HG03066 (cell line): ENCODE data around the gene ZFP42.
"Not testable (repeated sequence)": the region's sequence is repeated elsewhere in the genome, so short reads cannot be mapped to it uniquely, and the experiment has no call there.

Source experiments
- ATAC-seq: cut with Tn5 transposase; IDR thresholded peaks from one replicate; pipeline ENCODE4 v1.9.1; 2021; ENCODE audit warnings: low read depth; ENCODE audit not compliant: unreplicated experiment

The ZFP42 gene

DNA sequence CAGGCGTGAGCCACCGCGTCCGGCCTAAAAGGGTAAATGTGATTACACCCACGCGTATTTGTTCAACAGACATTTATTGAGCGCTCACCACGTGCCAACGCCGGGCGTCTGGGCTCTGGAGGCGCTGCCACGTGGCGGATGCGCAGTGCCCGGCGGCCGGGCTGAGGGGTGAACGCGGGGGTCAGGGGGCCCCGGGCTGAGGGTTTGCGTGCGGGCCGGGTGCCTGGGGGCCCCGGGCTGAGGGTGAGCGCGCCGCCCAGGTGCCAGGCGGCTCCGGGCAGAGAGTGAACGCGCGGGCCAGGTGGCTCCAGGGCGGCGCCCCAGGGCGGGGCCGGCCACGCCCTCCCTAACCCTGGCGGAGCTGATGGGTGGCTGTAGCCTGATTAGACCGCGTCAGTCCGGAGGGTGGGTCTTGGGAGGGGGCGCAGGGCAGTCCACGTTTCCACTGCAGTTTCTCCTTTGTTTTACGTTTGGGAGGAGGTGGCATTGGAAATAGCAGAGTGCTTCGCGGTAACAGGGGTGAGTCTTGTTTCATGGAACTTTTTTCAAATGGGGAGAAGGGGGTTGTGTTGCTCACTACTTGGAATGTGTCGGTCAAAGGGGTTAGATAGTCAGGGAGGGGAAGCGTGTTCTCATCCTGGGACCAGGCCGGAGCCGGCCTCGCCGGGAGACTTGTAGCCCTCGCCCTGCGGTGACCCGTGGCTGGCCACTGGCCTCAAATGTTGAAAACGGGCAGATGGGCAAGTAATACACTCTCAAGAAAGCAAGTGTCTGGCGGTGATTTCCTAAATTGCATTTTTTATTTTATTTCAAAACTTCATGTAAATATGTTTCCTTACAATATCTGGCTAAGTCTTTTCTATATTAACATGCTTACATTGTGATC is at the start of gene ZFP42:
Gene ZFP42 (plus strand): TSS at position 450 of the 886 bp plus-strand sequence. CDS start 7,037 bp downstream, outside the sequence.
- no peak for ATAC-seq

DNA sequence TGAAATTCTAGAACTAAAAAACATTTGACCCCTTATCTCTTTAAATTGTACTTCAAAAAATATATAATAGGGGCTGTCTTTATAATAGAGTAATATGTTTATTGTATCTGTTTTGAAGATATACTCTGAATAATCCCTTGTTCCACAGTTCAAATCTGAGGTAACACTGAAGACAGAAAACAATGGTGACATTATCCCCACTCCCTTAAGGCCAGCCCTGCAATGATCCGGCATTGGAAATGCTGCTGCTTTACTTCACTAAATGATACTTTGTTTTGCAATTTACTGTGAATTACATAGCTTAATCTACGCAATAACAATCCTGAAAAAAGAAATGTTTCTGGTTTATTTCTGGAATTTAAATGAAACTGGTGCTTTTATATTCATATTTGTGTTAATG is 34.4 kb upstream of the ZFP42 start:
- ATAC-seq = no peak

GRCh38 chr4:187961961-187962360 is 33.6 kb upstream of the ZFP42 start:
- ATAC-seq = no peak

- ATAC-seq = no peak
These were observed 32.6 kb upstream of the ZFP42 start for GRCh38 chr4:187962926-187963325.

DNA sequence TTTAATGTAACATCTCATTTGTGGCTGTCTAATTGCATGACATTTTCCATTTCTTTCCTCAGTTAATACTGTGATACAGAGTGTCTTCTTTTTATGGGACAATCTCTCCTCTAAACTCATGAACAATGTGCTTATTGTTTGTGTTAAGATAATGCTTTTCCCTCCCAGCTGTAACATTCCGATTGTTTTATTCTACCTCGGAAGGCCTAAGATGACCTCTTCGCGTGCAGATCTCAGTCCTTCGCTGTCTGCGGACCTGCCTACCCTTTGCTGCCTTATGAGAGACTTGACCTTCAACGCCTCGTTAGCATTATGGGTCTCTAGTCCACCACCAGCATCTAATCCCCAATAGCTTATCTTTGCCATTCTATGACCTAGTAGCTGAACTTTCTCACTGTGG is 29.8 kb upstream of the ZFP42 start:
- no peak for ATAC-seq

DNA sequence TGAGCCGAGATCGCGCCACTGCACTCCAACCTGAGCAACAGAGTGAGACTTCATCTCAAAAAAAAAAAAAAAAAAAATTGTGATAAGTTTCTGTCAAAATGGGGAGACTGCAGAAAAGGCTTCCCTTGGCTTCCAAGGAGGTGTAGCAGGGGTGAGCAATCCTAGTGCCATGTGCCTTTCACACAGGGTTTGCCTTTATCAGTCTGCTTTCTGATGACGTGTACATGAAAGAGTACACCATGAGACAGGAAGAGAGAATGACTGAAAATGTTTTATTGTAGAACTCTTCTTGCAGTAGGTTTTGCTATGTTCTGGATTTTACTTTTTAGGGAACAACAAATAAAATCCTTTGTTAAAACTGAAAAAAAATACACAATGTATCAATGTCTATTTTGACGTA is 23.4 kb upstream of the ZFP42 start:
- ATAC-seq = no peak

GRCh38 chr4:187983746-187984145 is 11.8 kb upstream of the ZFP42 start:
- no peak for ATAC-seq

- no peak for ATAC-seq
These were observed 2.6 kb upstream of the ZFP42 start for GRCh38 chr4:187992971-187993370.

- ATAC-seq = no peak
These were observed 1.7 kb upstream of the ZFP42 start for GRCh38 chr4:187993827-187994226.

DNA sequence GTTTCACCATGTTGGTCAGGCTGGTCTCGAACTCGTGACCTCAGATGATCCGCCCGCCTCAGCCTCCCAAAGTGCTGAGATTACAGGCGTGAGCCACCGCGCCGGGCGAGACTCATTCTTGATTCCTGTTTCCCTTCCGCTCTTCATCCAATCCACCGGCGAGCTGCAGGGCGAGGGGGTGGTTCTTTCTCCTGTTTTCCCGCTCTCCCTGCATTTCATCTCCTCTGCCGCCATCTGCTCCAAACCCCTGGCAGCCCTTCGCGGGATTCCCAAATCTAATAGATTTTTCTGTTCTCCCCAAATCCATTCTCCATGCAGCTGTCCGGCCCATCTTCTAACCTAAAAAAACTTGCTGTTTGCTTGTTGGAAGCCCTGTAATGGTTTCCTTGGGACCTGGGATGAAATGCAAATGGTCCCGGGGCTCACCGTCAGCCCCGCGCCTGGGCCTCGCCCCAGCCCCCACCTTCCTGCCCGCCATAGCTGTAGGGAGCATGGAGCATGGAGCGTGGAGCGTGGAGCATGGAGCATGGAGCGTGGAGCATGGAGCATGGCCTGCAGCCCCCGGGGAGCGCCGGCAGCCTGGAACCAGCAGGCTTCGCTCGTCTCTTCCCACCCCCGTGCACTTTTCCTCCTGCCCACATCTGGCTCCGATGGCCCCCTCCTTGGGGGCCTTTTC is 1.1 kb downstream of the ZFP42 start:
- no peak for ATAC-seq

GRCh38 chr4:187997991-187998390 is 2.4 kb downstream of the ZFP42 start:
- ATAC-seq = not testable (repeated sequence)

GRCh38 chr4:187999406-187999932 is 3.9 kb downstream of the ZFP42 start:
- no peak for ATAC-seq

DNA sequence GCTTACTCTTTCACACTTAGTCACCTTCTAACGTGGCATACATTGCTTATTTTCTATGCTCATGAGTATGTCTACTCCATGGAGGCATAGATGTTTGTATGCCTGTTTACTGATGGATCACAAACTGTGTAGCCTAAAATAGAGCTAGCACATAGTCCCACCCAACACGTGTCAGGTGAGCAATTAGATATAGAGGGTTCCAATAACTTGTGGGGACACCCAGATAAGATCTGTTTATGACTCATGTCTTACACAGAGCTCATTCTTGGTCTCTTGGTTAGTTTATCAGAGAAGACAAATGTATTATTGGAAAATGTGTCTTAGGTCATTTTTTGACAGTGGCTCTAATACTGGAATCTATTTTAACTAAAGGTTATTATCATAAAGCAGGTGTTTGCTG is 6.8 kb downstream of the ZFP42 start:
- ATAC-seq = no peak

- no peak for ATAC-seq
These were observed 7.2 kb downstream of the ZFP42 start for GRCh38 chr4:188002751-188003150.

- no peak for ATAC-seq
These were observed 10.0 kb downstream of the ZFP42 start for GRCh38 chr4:188005561-188005960.

DNA sequence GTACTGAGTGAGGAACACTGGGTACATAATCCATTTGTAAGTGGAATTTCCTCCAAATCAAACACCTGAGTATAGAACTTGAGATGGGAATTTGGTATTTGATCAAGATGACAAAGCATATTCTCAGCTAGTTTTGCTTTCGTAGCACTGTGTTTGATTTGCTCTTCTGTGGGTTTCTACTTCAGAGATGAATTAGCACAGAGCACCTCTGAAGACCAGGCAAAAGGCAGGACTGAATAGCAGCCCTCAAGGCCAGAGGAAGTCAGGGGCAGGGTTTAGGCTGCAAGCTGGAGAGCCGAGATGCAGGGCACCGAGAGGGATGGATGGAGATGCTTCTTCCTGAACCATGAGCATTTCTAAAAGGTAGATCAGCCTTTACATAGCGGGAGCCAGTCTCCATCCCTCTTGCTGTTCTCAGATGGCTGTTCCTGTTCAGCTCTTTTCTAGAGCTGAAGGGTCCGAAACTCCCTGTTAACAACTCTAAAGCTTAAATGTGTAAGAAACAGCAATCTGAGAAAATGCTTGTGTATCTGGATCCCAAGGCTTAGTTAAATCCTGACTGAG is 10.8 kb downstream of the ZFP42 start:
- no peak for ATAC-seq

- ATAC-seq = no peak
These were observed 12.8 kb downstream of the ZFP42 start for GRCh38 chr4:188008377-188008776.

DNA sequence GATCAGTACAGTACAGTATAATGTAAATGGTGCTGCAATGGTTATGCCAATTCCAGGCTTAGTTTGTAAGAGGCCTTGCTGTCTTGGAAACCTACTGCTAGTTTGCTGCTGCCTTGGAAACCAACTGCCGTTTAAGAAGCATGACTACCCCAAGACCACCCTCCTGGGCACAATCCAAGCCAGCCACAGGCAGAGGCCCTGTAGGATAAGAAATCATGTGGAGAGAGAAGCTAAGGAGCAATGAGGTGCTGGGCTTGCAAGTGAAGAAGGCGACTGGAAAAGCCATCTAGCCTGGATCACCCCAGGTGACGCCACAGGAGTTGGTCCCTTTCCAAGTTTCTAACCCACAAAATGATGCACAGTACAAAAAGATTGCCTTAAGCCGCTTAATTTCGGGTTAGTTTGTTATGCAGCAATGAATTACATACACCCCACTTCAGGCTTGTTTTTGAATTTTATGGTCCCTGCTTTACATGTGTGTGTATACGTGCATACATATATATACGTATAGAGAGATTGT is 16.9 kb downstream of the ZFP42 start:
- no peak for ATAC-seq

GRCh38 chr4:188015025-188015940 is 19.7 kb downstream of the ZFP42 start:
- ATAC-seq = no peak

GRCh38 chr4:188016754-188017153 is 21.2 kb downstream of the ZFP42 start:
- ATAC-seq = no peak
